Activated naive CD4-positive, alpha-beta T cell treated with anti-CD3 and anti-CD28 coated beads for 36 hours (primary cell): ENCODE results near the gene MDM4. TPM values are rescaled to one million over a fixed set of nuclear protein-coding genes. Genes with fewer than 3 reads are reported as not detected.
"Not testable (repeated sequence)": the region's sequence is repeated elsewhere in the genome, so short reads cannot be mapped to it uniquely, and the experiment has no call there.

Experiments used
- CTCF ChIA-PET: fragments of 350-600 bp; sonication (Branson Sonifier 250); formaldehyde crosslinking; loops from one replicate; lab custom pipeline; 2021; ENCODE audit warnings: antibody characterized with exemption; lab: Charles Lee
- DNase-seq: peaks from one replicate; pipeline ENCODE4 v3.0.0-alpha.2; 2020
- H3K27ac Mint-ChIP-seq: one replicate; pipeline ENCODE4 v1.8.0; 2021; ENCODE audit warnings: mild to moderate bottlenecking, mixed read lengths
- H3K27me3 Mint-ChIP-seq: one replicate; pipeline ENCODE4 v1.8.0; 2021; ENCODE audit warnings: low read depth, mixed read lengths
- H3K36me3 Mint-ChIP-seq: one replicate; pipeline ENCODE4 v1.8.0; 2021; ENCODE audit warnings: low read depth, mixed read lengths
- H3K4me1 Mint-ChIP-seq: one replicate; pipeline ENCODE4 v1.8.0; 2021; ENCODE audit warnings: low read depth, mixed read lengths
- H3K4me3 Mint-ChIP-seq: one replicate; pipeline ENCODE4 v1.8.0; 2021; ENCODE audit warnings: mild to moderate bottlenecking, moderate library complexity, mixed read lengths
- H3K9me3 Mint-ChIP-seq: one replicate; pipeline ENCODE4 v1.8.0; 2021; ENCODE audit warnings: mixed read lengths
- intact Hi-C: fragments of 100-400 bp; cut with micrococcal nuclease; formaldehyde crosslinking; loops from one replicate; pipeline ENCODE4 v1.15.1; 2023
- total RNA-seq, 2 experiments: library from RNA; stranded (reverse); gene quantifications; one replicate each; pipeline ENCODE4 v1.2.3, GENCODE V29; 2021

The MDM4 gene
- total RNA-seq, 2 experiments from 2014 or later = 109 TPM

- Mint-ChIP-seq H3K27ac (no peak overlapping the region), H3K4me3 (no peak overlapping the region), H3K36me3 (peaks cover 80% of the 10 kb centered on the region), H3K4me1 (peaks cover 32% of the 10 kb centered on the region), H3K9me3 (peaks cover 2% of the 10 kb centered on the region), H3K27me3 (no peaks in the 10 kb centered on the region)
- no peak for DNase-seq
- CTCF ChIA-PET = no interaction called here
- intact Hi-C loops = no loop called here
Observed at GRCh38 chr1:204548265-204548664, 32.1 kb downstream of the MDM4 start.

DNA sequence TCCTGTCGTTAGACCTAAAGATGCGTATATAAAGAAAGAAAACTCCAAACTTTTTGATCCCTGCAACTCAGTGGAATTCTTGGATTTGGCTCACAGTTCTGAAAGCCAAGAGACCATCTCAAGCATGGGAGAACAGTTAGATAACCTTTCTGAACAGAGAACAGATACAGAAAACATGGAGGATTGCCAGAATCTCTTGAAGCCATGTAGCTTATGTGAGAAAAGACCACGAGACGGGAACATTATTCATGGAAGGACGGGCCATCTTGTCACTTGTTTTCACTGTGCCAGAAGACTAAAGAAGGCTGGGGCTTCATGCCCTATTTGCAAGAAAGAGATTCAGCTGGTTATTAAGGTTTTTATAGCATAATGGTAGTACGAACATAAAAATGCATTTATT, 33.1 kb downstream of the MDM4 start:
- no peak for DNase-seq
- Mint-ChIP-seq H3K27ac (no peak overlapping the region), H3K36me3 (peaks cover 75% of the 10 kb centered on the region), H3K27me3 (no peaks in the 10 kb centered on the region), H3K4me1 (peaks cover 29% of the 10 kb centered on the region), H3K4me3 (no peak overlapping the region), H3K9me3 (peaks cover under 1% of the 10 kb centered on the region)
- intact Hi-C loops = no loop called here
- CTCF ChIA-PET = interaction anchor here (0.9 kb wide), 2 partner anchors 14 to 243 kb away, joined by 3 read pairs; no protein-coding TSS in a partner anchor

DNA sequence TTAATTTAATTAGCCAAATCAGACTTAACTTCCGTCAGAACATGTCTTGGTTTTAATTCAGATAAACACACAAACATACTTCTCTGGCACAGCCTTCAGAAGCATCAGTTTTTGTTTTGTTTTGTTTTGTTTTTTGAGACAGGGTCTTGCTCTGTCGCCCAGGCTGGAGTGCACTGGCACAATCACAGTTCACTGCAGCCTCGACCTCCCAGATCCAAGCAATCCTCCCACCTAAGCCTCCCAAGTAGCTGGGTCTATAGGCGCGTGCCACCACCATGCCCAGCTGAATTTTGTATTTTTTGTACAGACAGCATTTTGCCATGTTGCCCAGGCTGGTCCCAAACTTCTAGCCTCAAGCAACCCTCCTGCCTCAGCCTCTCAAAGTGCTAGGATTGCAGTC, 34.7 kb downstream of the MDM4 start:
- Mint-ChIP-seq H3K27me3 (no peaks in the 10 kb centered on the region), H3K9me3 (no peaks in the 10 kb centered on the region), H3K4me1 (peaks cover 26% of the 10 kb centered on the region), H3K4me3 (no peak overlapping the region), H3K27ac (no peak overlapping the region), H3K36me3 (peaks cover 63% of the 10 kb centered on the region)
- intact Hi-C loops = no loop called here
- no peak for DNase-seq
- CTCF ChIA-PET = interaction anchor here (0.9 to 1.0 kb wide), 3 partner anchors 15 to 256 kb away, joined by 3 to 5 read pairs (median 3); no protein-coding TSS in a partner anchor

- Mint-ChIP-seq H3K36me3 (peaks cover 27% of the 10 kb centered on the region), H3K4me1 (peaks cover 48% of the 10 kb centered on the region), H3K9me3 (no peaks in the 10 kb centered on the region), H3K27ac (peak overlapping the region; percentile 75), H3K27me3 (no peaks in the 10 kb centered on the region), H3K4me3 (no peak overlapping the region)
- intact Hi-C loops = loop anchor here (1.0 kb wide), 1 partner anchor 12 kb away; no protein-coding TSS in a partner anchor
- CTCF ChIA-PET = interaction anchor here (0.6 to 5.9 kb wide), 6 partner anchors 9 to 761 kb away, joined by 3 to 24 read pairs (median 4); no protein-coding TSS in a partner anchor
- no peak for DNase-seq
Observed at GRCh38 chr1:204556458-204557052, 40.3 kb downstream of the MDM4 start.

- Mint-ChIP-seq H3K36me3 (peaks cover 13% of the 10 kb centered on the region), H3K9me3 (no peaks in the 10 kb centered on the region), H3K27me3 (no peaks in the 10 kb centered on the region), H3K27ac (no peak overlapping the region), H3K4me1 (peaks cover 59% of the 10 kb centered on the region), H3K4me3 (no peak overlapping the region)
- intact Hi-C loops = no loop called here
- DNase-seq = no peak
- CTCF ChIA-PET = interaction anchor here (0.6 to 5.9 kb wide), 4 partner anchors 13 to 248 kb away, joined by 3 to 24 read pairs (median 4); no protein-coding TSS in a partner anchor
Observed at GRCh38 chr1:204558467-204558866, 42.3 kb downstream of the MDM4 start.

DNA sequence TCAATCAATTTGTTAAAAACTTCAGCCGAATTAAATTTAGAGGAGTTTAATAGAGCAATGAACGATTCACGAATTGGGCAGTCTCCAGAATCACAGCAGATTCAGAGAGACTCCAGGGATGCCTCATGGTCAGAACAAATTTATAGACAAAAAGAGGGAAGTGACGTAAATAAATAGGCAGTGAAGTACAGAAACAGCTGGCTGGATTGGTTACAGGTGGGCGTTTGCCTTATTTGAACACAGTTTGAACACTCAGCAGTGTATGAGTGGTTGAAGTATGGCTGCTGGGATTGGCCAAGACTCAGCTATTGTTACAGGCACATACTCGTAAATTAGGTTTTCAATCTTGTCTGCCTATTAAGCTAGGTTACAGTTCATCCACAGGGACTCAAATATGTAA, 43.8 kb downstream of the MDM4 start:
- H3K27ac Mint-ChIP-seq, H3K27me3 Mint-ChIP-seq, H3K9me3 Mint-ChIP-seq, DNase-seq, H3K4me3 Mint-ChIP-seq: not testable (repeated sequence)
- intact Hi-C loops = loop anchor here (10.0 kb wide), 1 partner anchor 635 kb away; no protein-coding TSS in a partner anchor
- Mint-ChIP-seq H3K4me1 (peaks cover 62% of the 10 kb centered on the region), H3K36me3 (peaks cover 16% of the 10 kb centered on the region)
- CTCF ChIA-PET = interaction anchor here (5.9 kb wide), 1 partner anchor 247 kb away, joined by 24 read pairs; no protein-coding TSS in a partner anchor

DNA sequence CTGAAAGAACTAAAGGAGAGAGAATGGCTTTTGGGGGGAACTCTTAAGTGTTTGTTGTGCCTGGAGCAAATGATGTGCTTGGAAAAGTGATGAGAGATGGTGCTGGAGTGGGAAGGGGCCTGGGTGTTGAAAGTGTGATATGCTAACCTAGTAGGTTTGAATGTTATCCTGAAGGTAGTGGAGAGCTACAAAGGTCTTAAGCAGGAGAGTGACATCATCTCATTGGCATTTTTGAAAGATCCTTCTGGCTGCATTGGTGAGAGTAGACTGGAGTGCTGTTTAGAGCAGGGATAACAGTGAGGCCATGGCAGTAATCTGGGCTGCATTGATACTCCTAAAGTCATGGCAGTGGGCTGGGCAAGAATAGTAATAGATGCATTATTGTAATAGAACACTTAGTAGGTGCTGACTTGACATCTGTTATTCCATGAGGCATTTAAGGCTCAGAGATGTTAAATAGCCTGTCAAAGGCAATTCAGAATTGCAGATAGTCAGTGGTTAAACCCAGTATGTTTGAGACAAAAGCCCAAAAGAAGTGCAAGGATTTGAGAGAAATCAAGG, 44.5 kb downstream of the MDM4 start:
- DNase-seq = no peak
- H3K27me3 Mint-ChIP-seq = no peaks in the 10 kb centered on the region
- H3K36me3 Mint-ChIP-seq = peaks cover 17% of the 10 kb centered on the region
- H3K27ac Mint-ChIP-seq = no peak overlapping the region
- H3K4me3 Mint-ChIP-seq = no peak overlapping the region
- intact Hi-C loops = loop anchor here (10.0 kb wide), 1 partner anchor 634 kb away; no protein-coding TSS in a partner anchor
- CTCF ChIA-PET = interaction anchor here (0.6 to 5.9 kb wide), 2 partner anchors 246 to 336 kb away, joined by 6 to 24 read pairs; no protein-coding TSS in a partner anchor
- H3K4me1 Mint-ChIP-seq = peaks cover 61% of the 10 kb centered on the region
- no peaks in the 10 kb centered on the region for H3K9me3 Mint-ChIP-seq

DNA sequence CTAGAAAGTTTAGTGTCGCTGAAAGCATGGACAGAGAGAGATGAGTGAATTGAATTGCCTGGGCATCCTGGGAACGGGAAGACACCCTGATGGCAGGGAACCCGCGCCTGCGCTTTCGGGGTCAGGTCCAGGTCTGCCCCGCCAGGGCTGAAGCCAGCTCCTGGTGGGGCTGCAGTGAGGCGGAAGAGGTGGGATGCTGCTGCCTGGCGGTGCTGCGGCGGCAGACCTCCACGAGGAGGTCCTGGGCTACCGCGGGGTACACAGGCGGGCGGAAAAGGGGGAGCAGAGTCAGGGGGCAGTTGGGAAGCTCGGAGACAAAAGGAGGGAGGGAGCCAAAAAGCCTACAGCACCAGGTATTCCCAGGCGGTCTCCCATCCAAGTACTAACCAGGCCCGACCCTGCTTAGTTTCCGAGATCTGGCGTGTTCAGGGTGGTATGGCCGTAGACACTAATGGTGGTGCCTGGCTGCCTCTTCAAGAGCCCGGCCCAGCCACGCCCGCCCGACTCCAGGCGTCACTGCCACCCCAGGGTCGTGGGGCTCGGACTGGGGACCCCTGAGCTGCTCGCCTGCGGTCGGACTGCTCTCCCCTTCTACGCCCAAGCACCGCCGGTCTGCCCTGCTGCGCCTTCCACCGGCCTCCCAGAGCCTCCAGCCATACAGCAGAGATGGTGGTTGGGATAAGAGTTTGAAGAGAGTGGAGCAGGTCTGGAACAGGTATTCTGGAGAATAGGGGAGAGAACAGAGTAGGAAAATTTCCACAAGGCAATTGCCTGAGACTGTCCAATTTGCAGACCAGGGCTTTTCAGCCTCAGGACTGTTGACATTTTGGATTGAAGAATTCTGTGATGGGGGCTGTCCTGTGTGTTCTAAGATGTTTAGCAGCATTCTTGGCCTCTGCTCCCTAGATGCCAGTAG, 46.1 kb downstream of the MDM4 start:
- Mint-ChIP-seq H3K27me3 (no peaks in the 10 kb centered on the region), H3K27ac (no peak overlapping the region), H3K4me1 (peaks cover 52% of the 10 kb centered on the region), H3K9me3 (no peaks in the 10 kb centered on the region), H3K36me3 (peaks cover 14% of the 10 kb centered on the region), H3K4me3 (no peak overlapping the region)
- intact Hi-C loops = loop anchor here (10.0 kb wide), 1 partner anchor 632 kb away; no protein-coding TSS in a partner anchor
- CTCF ChIA-PET = interaction anchor here (0.6 to 1.9 kb wide), 8 partner anchors 9 to 455 kb away, joined by 3 to 24 read pairs (median 4); no protein-coding TSS in a partner anchor
- DNase-seq = no peak

- H3K27ac Mint-ChIP-seq = peak overlapping the region; percentile 79
- H3K36me3 Mint-ChIP-seq = peaks cover 17% of the 10 kb centered on the region
- DNase-seq = peak; percentile 64
- peaks cover 52% of the 10 kb centered on the region for H3K4me1 Mint-ChIP-seq
- H3K4me3 Mint-ChIP-seq = no peak overlapping the region
- CTCF ChIA-PET = interaction anchor here (0.6 to 1.9 kb wide), 6 partner anchors 14 to 601 kb away, joined by 3 to 24 read pairs (median 4); no protein-coding TSS in a partner anchor
- H3K27me3 Mint-ChIP-seq = no peaks in the 10 kb centered on the region
- intact Hi-C loops = loop anchor here (1.0 to 10.0 kb wide), 4 partner anchors 19 to 631 kb away; partner anchors contain the start of gene MDM4
- no peaks in the 10 kb centered on the region for H3K9me3 Mint-ChIP-seq
Observed at GRCh38 chr1:204563307-204563706, 47.1 kb downstream of the MDM4 start.

DNA sequence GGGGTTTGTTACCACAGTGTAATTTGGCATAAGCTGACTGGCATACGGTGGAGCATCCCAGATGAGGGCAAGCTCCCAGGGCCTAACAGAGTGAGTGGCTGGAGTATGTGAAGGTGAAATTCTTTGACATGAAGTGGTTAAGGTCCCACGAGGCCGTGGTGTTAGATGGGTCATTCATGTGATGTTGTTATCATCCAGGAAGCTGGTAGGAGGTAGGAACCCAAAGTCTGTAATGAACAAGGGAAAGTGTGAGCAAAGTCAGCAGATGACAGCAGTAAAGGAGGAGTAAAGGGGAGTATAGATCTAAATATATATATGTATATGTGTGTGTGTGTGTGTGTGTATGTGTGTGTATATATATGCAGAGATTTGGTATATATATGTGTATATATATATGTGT, 47.6 kb downstream of the MDM4 start:
- H3K4me3 Mint-ChIP-seq = no peak overlapping the region
- no peak for DNase-seq
- H3K9me3 Mint-ChIP-seq = no peaks in the 10 kb centered on the region
- H3K27me3 Mint-ChIP-seq = no peaks in the 10 kb centered on the region
- CTCF ChIA-PET = interaction anchor here (0.6 to 1.9 kb wide), 5 partner anchors 18 to 601 kb away, joined by 3 to 24 read pairs (median 4); no protein-coding TSS in a partner anchor
- peaks cover 52% of the 10 kb centered on the region for H3K4me1 Mint-ChIP-seq
- peak overlapping the region; percentile 79 for H3K27ac Mint-ChIP-seq
- H3K36me3 Mint-ChIP-seq = peaks cover 17% of the 10 kb centered on the region
- intact Hi-C loops = loop anchor here (1.0 to 10.0 kb wide), 4 partner anchors 19 to 631 kb away; partner anchors contain the start of gene MDM4

DNA sequence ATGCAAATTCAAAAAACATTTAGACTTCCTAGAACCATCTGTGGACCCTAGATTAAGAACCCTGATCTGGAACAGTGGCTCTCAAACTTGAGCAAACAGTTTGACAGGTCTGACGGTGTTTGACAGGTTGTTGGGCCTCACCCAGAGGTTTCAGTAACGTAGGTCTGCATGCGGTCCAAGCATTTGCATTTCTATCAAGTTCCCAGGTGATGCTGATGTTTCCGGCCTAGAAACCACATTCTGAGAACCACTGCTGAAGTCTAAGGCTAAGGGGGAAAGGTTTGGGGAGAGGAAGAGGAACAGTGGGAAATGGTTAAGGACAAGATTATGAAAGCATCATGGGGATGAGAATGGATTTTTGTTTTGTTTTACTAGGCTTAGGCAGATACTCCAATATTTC, 48.6 kb downstream of the MDM4 start:
- no peaks in the 10 kb centered on the region for H3K27me3 Mint-ChIP-seq
- DNase-seq = peak; percentile 61
- H3K9me3 Mint-ChIP-seq = no peaks in the 10 kb centered on the region
- intact Hi-C loops = loop anchor here (5.0 to 10.0 kb wide), 2 partner anchors 127 to 630 kb away; no protein-coding TSS in a partner anchor
- peaks cover 50% of the 10 kb centered on the region for H3K4me1 Mint-ChIP-seq
- peaks cover 25% of the 10 kb centered on the region for H3K36me3 Mint-ChIP-seq
- H3K4me3 Mint-ChIP-seq = no peak overlapping the region
- H3K27ac Mint-ChIP-seq = peak overlapping the region; percentile 67
- CTCF ChIA-PET = interaction anchor here (0.9 to 4.6 kb wide), 19 partner anchors 8 to 377 kb away, joined by 3 to 89 read pairs (median 6); partner anchors contain the start of gene LRRN2
